ELF-1 (cell line): Measurements from ENCODE around the gene CARD19.

Experiments
- DNase-seq: peaks from one replicate; pipeline ENCODE4 v3.0.0-alpha.2; 2016; ENCODE audit warnings: low read depth, low spot score

The CARD19 gene

DNA sequence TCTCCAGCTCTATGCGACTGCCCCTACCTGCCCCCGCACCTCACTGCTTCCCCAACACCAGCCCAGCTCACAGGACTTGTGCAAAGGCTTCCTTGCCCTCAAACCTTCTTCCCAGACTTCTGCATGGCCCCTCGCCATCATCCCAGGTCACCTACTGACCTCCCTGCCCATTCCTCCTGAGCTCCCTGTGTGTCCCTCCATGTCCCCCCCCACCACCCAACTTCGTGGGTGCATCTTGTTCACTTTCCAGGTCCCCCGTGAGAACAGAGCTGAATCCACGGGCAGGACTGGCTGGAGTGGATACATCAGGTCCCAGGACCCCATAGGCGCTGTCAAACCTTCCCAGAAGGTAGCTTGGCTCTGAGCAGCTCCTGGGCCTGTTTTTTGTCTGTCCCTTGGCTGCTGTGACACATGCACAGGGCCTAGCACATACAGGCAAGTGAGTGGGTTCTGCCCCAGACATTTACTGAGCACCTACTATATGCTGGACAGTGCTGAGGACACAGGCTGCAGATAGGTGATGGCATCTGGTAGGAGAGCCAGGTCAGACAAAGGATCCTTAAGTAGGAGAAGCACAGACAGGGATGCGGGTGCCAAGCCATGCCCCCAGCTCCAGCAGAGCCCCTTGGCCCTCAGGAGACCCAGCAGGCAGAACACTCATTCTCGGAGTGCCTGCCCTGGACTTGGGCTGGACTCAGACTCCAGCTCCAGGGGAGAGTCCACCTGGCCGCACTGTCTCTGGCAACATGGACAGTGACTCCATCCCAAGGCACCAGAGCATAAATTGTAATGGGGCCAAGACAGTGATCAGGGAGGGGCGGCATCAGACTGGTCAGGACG lies 23.1 kb downstream of the CARD19 start:
- DNase-seq, result no peak

DNA sequence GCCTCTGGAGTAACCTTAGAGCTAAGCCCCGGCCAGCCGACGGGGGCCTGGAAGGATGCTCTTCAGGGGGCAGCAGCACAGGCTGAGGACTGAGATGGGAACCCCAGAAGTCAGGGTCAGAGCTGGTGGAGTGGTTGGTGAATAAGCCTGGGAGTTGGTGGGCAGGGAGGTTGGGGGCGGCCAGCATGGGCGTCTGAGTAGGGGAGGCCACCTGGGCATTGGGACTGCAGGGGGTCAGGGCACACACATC lies 23.6 kb downstream of the CARD19 start:
- DNase-seq, result no peak

- no peak for DNase-seq
These were observed 24.2 kb downstream of the CARD19 start for GRCh38 chr9:93119953-93120845.

DNA sequence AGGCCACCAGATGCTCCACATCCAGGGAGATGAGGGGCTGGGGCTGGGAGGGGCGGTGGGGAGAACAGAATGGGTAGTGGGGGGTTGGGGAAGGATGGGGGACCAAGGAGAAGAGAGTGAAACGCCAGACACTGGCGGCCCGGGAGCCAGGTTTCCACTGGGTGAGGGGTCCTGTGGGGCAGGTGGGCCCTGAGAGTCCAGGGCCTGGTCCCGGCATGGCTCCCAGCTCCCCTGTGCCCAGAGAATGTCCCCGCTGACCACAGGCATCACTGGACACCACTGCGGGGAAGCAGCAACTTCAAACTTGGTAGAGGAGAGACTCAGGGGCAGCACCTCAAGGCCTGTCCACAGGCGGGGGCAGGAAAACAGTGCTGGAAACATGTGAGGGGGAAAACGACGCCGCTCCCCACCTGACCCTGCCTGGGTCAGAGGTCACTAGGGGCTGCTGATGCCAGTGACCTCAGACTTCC lies 24.9 kb downstream of the CARD19 start:
- DNase-seq, result no peak

DNA sequence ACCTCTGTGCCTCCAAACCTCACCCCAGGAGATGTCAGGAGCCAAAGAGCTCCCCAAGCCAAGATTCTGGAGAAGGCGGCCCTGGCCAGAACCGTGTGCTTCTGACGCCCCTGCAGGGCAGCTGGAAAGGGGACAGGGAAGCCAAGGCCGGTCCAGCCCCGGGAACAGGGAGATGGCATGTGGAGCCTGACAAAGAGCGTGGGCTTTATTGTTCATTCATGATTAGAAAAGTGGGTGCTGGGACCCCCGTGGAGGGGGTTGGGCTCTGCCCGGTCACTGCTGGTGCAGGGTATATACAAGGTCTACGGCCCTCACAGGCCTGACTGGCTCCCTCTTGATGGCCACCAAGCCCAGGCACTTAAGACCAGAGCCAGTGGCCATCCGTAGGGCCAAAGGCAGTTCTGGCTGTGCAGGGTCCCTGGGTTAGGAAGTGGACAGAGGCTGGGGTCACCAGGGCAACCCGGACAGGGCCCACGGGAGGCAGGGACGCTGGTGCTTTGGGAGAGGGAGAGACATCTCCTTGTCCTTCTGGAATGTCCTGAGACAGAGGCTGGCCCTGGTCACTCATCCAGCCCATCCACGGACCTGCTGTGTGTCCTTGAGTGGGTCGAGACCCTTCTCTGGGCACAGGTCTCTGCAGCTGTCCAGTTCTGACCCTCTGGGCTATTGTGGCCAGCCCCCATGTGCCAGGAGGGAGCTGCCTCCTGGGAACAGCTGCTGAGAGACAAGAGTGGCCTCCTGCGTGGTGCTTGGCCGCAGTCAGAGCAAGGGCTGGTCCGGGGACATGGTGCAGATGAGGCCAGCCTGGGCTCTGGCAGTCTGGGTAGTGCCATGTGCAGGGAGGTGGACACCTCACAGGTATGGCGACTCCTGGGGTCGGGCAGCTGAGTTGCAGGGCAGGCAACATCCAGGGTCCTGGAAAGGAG lies 25.6 kb downstream of the CARD19 start:
- DNase-seq, result no peak

DNA sequence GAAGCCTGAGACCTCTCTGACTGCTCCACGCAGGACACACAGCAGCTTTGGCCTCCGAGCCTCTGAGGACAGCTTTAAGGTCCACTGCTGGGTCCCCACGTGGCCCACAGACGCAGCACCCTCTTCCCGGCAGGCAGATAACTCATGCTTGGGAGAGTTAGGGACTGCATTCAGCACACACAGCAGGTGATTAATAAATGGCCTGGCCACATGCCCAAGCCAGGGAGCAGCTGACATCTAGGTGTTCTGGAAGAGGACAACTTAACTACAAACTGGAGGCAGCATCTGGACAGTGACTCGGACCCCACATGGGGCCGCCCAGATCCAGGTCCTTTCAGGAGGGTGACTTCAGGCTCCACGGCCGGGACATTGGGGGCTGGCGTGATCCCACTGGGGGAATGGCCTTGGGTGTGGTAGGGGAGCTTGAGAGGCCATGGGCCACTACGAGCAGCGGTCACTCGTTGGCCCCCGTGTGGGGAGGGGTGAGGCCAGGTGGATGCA lies 26.8 kb downstream of the CARD19 start:
- no peak for DNase-seq

GRCh38 chr9:93123561-93124283 lies 27.7 kb downstream of the CARD19 start:
- DNase-seq, result no peak

- DNase-seq, result no peak
These were observed 28.8 kb downstream of the CARD19 start for GRCh38 chr9:93124793-93125192.

DNA sequence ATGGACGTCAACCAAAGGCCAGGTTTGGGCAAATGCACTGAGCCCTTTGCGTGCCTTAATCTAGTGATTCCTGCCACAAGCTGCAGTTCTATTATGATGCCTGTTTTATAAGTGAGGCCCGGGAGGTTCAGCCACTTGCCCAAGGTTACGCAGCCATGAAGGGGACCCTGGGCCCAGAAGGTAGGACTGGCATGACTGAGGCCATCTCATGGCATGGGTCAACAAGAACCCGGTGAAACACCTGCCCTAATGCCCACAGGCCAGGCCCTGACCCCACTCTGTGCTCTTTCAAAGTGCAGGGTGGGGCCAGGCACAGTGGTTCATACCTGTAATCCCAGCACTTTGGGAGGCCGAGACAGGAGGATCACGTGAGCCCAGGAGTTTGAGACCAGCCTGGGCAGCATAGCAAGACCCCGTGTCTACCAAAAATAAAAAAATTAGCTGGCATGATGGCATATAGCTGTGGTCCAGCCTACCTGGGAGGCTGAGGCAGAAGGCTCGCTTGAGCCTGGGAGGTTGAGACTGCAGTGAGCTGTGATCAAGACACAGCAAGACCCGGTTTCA lies 29.4 kb downstream of the CARD19 start:
- no peak for DNase-seq

GRCh38 chr9:93126151-93126781 lies 30.2 kb downstream of the CARD19 start:
- DNase-seq, result no peak

GRCh38 chr9:93126825-93127368 lies 30.9 kb downstream of the CARD19 start:
- peak; percentile 75 for DNase-seq

DNA sequence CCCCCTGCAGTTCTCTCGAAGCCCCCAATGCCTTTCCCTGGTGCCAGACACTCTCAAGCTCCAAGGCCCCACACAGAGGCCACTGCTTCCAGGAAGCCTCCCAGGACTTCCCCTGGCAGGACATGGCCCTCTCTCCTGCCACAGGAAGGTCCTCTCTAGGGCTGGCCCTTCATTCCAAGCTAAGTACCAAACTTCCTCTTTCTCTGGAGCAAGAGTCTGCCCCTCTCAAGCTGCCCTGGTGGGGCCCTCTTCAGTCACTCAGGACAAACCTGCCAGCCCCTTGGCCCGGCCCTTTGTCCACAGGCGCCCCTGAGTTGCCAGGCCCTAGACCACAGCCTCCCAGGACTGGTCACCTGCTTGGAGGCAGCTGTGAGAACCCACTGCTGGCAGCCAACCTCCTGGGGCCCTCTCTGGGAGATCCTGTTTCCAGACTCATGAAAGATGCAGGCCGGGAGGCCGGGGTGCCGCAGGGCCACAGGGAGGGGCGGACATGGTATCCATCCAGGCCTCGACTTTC lies 31.4 kb downstream of the CARD19 start:
- no peak for DNase-seq

GRCh38 chr9:93128011-93128714 lies 32.1 kb downstream of the CARD19 start:
- DNase-seq, result no peak

DNA sequence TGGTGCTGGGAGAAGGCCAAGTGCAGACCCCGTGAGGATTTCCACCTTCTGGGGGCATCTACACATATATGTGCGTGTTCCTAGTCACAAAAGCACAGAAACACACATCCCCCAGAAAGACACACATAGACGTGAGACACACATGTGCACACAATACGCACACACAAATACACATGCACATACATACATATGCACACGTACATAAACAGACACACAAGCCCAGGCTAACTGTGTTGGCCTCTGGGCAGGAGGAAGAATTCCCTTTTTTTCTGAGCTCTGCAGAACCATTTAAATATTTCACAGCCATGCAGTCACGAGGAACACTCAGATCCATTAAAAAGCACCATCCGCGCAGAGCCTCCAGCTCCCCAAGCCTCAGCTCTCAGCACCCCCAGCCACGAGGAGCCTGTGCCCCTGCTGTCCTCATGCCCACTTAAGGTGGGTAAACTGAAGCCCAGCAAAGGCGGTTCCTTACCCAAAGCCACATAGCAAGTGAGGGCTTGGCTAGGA lies 32.8 kb downstream of the CARD19 start:
- no peak for DNase-seq

DNA sequence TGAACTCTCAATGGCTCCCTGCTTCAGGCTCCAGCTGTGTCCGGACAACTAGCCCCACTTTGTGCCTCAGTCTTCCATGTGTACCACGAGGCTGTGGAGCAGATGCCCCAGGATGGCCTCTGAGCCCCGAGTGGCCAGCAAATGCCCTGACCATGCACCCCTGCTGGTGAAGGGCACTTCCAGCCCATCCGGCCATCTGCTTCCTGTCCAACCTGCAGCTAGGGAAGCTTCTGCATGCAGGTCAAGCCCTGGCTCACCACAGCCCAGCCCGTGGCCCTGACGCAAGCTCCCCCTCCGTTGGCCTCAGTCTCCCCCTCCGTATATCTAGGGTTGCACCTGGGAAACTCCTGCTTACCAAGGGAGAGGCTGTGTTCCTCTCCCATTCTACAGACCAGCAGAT lies 33.3 kb downstream of the CARD19 start:
- no peak for DNase-seq

- DNase-seq, result no peak
These were observed 33.9 kb downstream of the CARD19 start for GRCh38 chr9:93129691-93130500.

GRCh38 chr9:93130861-93131481 lies 35.0 kb downstream of the CARD19 start:
- no peak for DNase-seq
